MCF 10A (cell line): ENCODE measurements around the gene ARID3C. TPM values are rescaled to one million over a fixed set of nuclear protein-coding genes. Genes with fewer than 3 reads are reported as not detected.

ENCODE experiments used
- BruUV-seq: library from RNA; stranded (reverse); fragments of 400-500 nt; replicated peaks from 2 replicates; lab custom pipeline; 2021; lab: Mats Ljungman, UMichigan
- CTCF ChIA-PET: fragments of 300-600 bp; sonication (Branson Sonifier 250); formaldehyde crosslinking; extraction: SDS; loops from one replicate; lab custom pipeline; 2021; ENCODE audit warnings: antibody characterized with exemption, inconsistent platforms; lab: Yijun Ruan, JAX
- POLR2A ChIA-PET: fragments of 300-600, 350-650 bp; sonication (Branson Sonifier 250); formaldehyde crosslinking; extraction: SDS; loops from one replicate; lab custom pipeline; 2020; ENCODE audit warnings: antibody characterized with exemption, inconsistent platforms; lab: Yijun Ruan, JAX
- DNase-seq: peaks from one replicate; pipeline ENCODE4 v3.0.0-alpha.2; 2018; ENCODE audit not compliant: unreplicated experiment
- H3K27ac Mint-ChIP-seq: one replicate; pipeline ENCODE4 v1.8.0; 2022; ENCODE audit warnings: mild to moderate bottlenecking, low read depth, mixed read lengths; ENCODE audit not compliant: unreplicated experiment
- H3K27me3 Mint-ChIP-seq: one replicate; pipeline ENCODE4 v1.8.0; 2022; ENCODE audit warnings: mixed read lengths; ENCODE audit not compliant: insufficient read depth, unreplicated experiment
- H3K36me3 Mint-ChIP-seq: one replicate; pipeline ENCODE4 v1.8.0; 2022; ENCODE audit warnings: mild to moderate bottlenecking, moderate library complexity, mixed read lengths; ENCODE audit not compliant: insufficient read depth, unreplicated experiment
- H3K4me1 Mint-ChIP-seq: one replicate; pipeline ENCODE4 v1.8.0; 2022; ENCODE audit warnings: mixed read lengths; ENCODE audit not compliant: insufficient read depth, unreplicated experiment
- H3K4me3 Mint-ChIP-seq: one replicate; pipeline ENCODE4 v1.8.0; 2022; ENCODE audit warnings: mild to moderate bottlenecking, moderate library complexity, mixed read lengths; ENCODE audit not compliant: unreplicated experiment
- H3K9me3 Mint-ChIP-seq: one replicate; pipeline ENCODE4 v1.8.0; 2022; ENCODE audit warnings: mixed read lengths; ENCODE audit not compliant: unreplicated experiment
- CTCF ChIP-seq: fragments of 200-600 bp; IDR thresholded peaks from one replicate; pipeline ENCODE4 v1.8.0; 2022; ENCODE audit warnings: antibody characterized with exemption, mild to moderate bottlenecking; ENCODE audit not compliant: unreplicated experiment
- intact Hi-C: fragments of 100-400 bp; cut with micrococcal nuclease; formaldehyde crosslinking; loops from 2 replicates; pipeline ENCODE4 v1.14.1; 2022
- total RNA-seq: library from RNA; stranded (reverse); gene quantifications from 2 replicates; pipeline ENCODE4 v1.2.3, GENCODE V29; 2022

The ARID3C gene
- total RNA-seq, 1 experiment from 2014 or later: not detected

GRCh38 chr9:34656992-34657391 lies 28.1 kb upstream of the ARID3C start:
- no peaks in the 10 kb centered on the region for H3K9me3 Mint-ChIP-seq
- ChIA-PET CTCF (interaction anchor here (0.6 kb wide), 1 partner anchor 11 kb away, joined by 4 read pairs; the partner anchor contains the start of gene GALT), POLR2A (interaction anchor here (0.6 to 2.2 kb wide), 2 partner anchors 7 to 10 kb away, joined by 3 to 7 read pairs; partner anchors contain the start of gene GALT)
- H3K4me3 Mint-ChIP-seq: no peak overlapping the region
- peaks cover 14% of the 10 kb centered on the region for H3K4me1 Mint-ChIP-seq
- intact Hi-C loops: no loop called here
- no peaks in the 10 kb centered on the region for H3K27me3 Mint-ChIP-seq
- no peak for TF ChIP-seq CTCF
- BruUV-seq: no TSS peak
- no peaks in the 10 kb centered on the region for H3K36me3 Mint-ChIP-seq
- no peak for DNase-seq
- no peak overlapping the region for H3K27ac Mint-ChIP-seq

GRCh38 chr9:34655394-34655793 lies 26.5 kb upstream of the ARID3C start:
- Mint-ChIP-seq H3K4me3 (no peak overlapping the region), H3K27me3 (no peaks in the 10 kb centered on the region), H3K36me3 (no peaks in the 10 kb centered on the region), H3K4me1 (peaks cover 25% of the 10 kb centered on the region), H3K27ac (no peak overlapping the region), H3K9me3 (no peaks in the 10 kb centered on the region)
- no TSS peak for BruUV-seq
- CTCF ChIA-PET: no interaction called here
- intact Hi-C loops: no loop called here
- POLR2A ChIA-PET: no interaction called here
- no peak for TF ChIP-seq CTCF
- DNase-seq: no peak

GRCh38 chr9:34654323-34655051 lies 25.6 kb upstream of the ARID3C start:
- no peak for TF ChIP-seq CTCF
- intact Hi-C loops: no loop called here
- ChIA-PET POLR2A (no interaction called here), CTCF (interaction anchor here (0.6 kb wide), 1 partner anchor 152 kb away, joined by 3 read pairs; no protein-coding TSS in a partner anchor)
- Mint-ChIP-seq H3K4me3 (no peak overlapping the region), H3K9me3 (no peaks in the 10 kb centered on the region), H3K27me3 (no peaks in the 10 kb centered on the region), H3K4me1 (peaks cover 25% of the 10 kb centered on the region), H3K27ac (no peak overlapping the region), H3K36me3 (peaks cover 7% of the 10 kb centered on the region)
- no TSS peak for BruUV-seq
- no peak for DNase-seq

GRCh38 chr9:34653151-34654072 lies 24.5 kb upstream of the ARID3C start:
- H3K4me3 Mint-ChIP-seq: peak overlapping the region; percentile 69
- peak overlapping the region; percentile 28 for H3K27ac Mint-ChIP-seq
- ChIA-PET CTCF (no interaction called here), POLR2A (interaction anchor here (0.6 to 2.6 kb wide), 3 partner anchors 8 to 11 kb away, joined by 3 to 11 read pairs (median 4); no protein-coding TSS in a partner anchor)
- no peak for DNase-seq
- H3K27me3 Mint-ChIP-seq: no peaks in the 10 kb centered on the region
- no peak for TF ChIP-seq CTCF
- BruUV-seq: no TSS peak
- peaks cover 27% of the 10 kb centered on the region for H3K4me1 Mint-ChIP-seq
- H3K36me3 Mint-ChIP-seq: peaks cover 9% of the 10 kb centered on the region
- no peaks in the 10 kb centered on the region for H3K9me3 Mint-ChIP-seq
- intact Hi-C loops: no loop called here
